ENCODE results near the gene CLOCK. TPM values are rescaled to one million over a fixed set of nuclear protein-coding genes. Genes with fewer than 3 reads are reported as not detected.

Gene CLOCK
- polyA plus RNA-seq, 2 of the 4 experiments (the other 2 are of a cell fraction) = 6.6 to 14.2 TPM

- FAIRE-seq (no peak), ATAC-seq (no peak), DNase-seq (ENCODE audit: low read depth in 1 of 2, low spot score in 1 of 2) (no peak)
- CTCF ChIA-PET = no interaction called here
- Histone ChIP-seq H3K4me2 (no peak overlapping the region), H3K27ac (no peak overlapping the region), H3K4me3 (no peak overlapping the region), H3K9me3 (no peaks in the 10 kb centered on the region), H3K4me1 (no peaks in the 10 kb centered on the region)
- POLR2A ChIA-PET = no interaction called here
- TF ChIP-seq EHMT2 (IDR thresholded peaks at IDR 0.05; ENCODE audit: low read depth) = no peak
- no peak for TF ChIP-seq CHD4 (IDR thresholded peaks at IDR 0.05; ENCODE audit: borderline replicate concordance)
These were observed 31.8 kb upstream of the CLOCK start for GRCh38 chr4:55578341-55579010.

GRCh38 chr4:55575513-55575912 lies 28.8 kb upstream of the CLOCK start:
- Histone ChIP-seq H3K4me2 (no peak overlapping the region), H3K27ac (no peak overlapping the region), H3K9me3 (no peaks in the 10 kb centered on the region), H3K4me3 (no peak overlapping the region), H3K4me1 (no peaks in the 10 kb centered on the region)
- DNase-seq (ENCODE audit: low read depth in 1 of 2, low spot score in 1 of 2) (no peak), ATAC-seq (no peak), FAIRE-seq (no peak)
- 4% methylated on average over 1 of the region's 1 CpG for WGBS (ENCODE audit: missing lambda C conversion rate)
- ChIA-PET POLR2A (no interaction called here), CTCF (no interaction called here)
- TF ChIP-seq ZC3H11A (IDR thresholded peaks at IDR 0.05) (no peak), EP300 (IDR thresholded peaks at IDR 0.05) (no peak), EHMT2 (IDR thresholded peaks at IDR 0.05; ENCODE audit: low read depth) (no peak), CBX2 (IDR thresholded peaks at IDR 0.05; ENCODE audit: borderline replicate concordance, low read depth) (no peak), RFX5 (IDR thresholded peaks at IDR 0.05) (no peak), JUN (IDR thresholded peaks at IDR 0.05) (no peak), HES2 (IDR thresholded peaks at IDR 0.05) (no peak), BCL3 (IDR thresholded peaks at IDR 0.05) (no peak), CBX8 (IDR thresholded peaks at IDR 0.05) (no peak), ATOH8 (CRISPR knock-in tag; IDR thresholded peaks at IDR 0.05; ENCODE audit: low read depth) (no peak), EHF (CRISPR knock-in tag; IDR thresholded peaks at IDR 0.05) (no peak)

- H3K9me3 ChIP-seq = no peaks in the 10 kb centered on the region
- DNase-seq (ENCODE audit: low read depth in 1 of 2, low spot score in 1 of 2) (no peak), FAIRE-seq (no peak), ATAC-seq (no peak)
- H3K4me1 ChIP-seq = no peaks in the 10 kb centered on the region
- TF ChIP-seq FOSL2 (IDR thresholded peaks at IDR 0.05) (no peak), FOSL2 (CRISPR knock-in tag; IDR thresholded peaks at IDR 0.05) (0 out of 2 replicates have a peak, but pooled peaks have one; percentile 14), BHLHE40 (IDR thresholded peaks at IDR 0.05; ENCODE audit: low read depth, low read length) (no peak)
- no peak overlapping the region for H3K4me3 ChIP-seq
- H3K4me2 ChIP-seq = no peak overlapping the region
- WGBS (ENCODE audit: missing lambda C conversion rate) = 6% methylated on average over 1 of the region's 1 CpG
- ChIA-PET CTCF (interaction anchor here (1.0 kb wide), 1 partner anchor 25 kb away, joined by 3 read pairs; no protein-coding TSS in a partner anchor), POLR2A (no interaction called here)
- no peak overlapping the region for H3K27ac ChIP-seq
These were observed 27.5 kb upstream of the CLOCK start for GRCh38 chr4:55574252-55574651.

GRCh38 chr4:55571806-55572205 lies 25.1 kb upstream of the CLOCK start:
- no peak overlapping the region for H3K27ac ChIP-seq
- ATAC-seq = no peak
- 52% methylated on average over 3 of the region's 3 CpGs for WGBS (ENCODE audit: missing lambda C conversion rate)
- no peaks in the 10 kb centered on the region for H3K9me3 ChIP-seq
- no peak for FAIRE-seq
- no peaks in the 10 kb centered on the region for H3K4me1 ChIP-seq
- DNase-seq (ENCODE audit: low read depth in 1 of 2, low spot score in 1 of 2) = no peak
- ChIA-PET POLR2A (no interaction called here), CTCF (no interaction called here)
- no peak overlapping the region for H3K4me2 ChIP-seq
- no peak overlapping the region for H3K4me3 ChIP-seq
- TF ChIP-seq TP53 (CRISPR knock-in tag; IDR thresholded peaks at IDR 0.05) (no peak), ZC3H11A (IDR thresholded peaks at IDR 0.05) (no peak), TFCP2L1 (CRISPR knock-in tag; IDR thresholded peaks at IDR 0.05) (no peak), CEBPB (IDR thresholded peaks at IDR 0.05) (no peak), CHD2 (IDR thresholded peaks at IDR 0.05; ENCODE audit: low read length, partially characterized antibody) (no peak), RAD21 (conservative IDR thresholded peaks at IDR 0.05 in 1 of 2, IDR thresholded peaks at IDR 0.05 in 1 of 2) (no peak), ZSCAN20 (CRISPR knock-in tag; IDR thresholded peaks at IDR 0.05) (no peak), ZNF302 (CRISPR knock-in tag; IDR thresholded peaks at IDR 0.05) (no peak), HOXB5 (CRISPR knock-in tag; IDR thresholded peaks at IDR 0.05) (no peak), ELK1 (IDR thresholded peaks at IDR 0.05; ENCODE audit: low read depth, low read length) (no peak), NPAS2 (CRISPR knock-in tag; IDR thresholded peaks at IDR 0.05; ENCODE audit: borderline replicate concordance) (no peak), NFE2L2 (conservative IDR thresholded peaks at IDR 0.05; ENCODE audit: low read length) (no peak), BHLHE40 (IDR thresholded peaks at IDR 0.05; ENCODE audit: low read depth, low read length) (no peak), HMGXB4 (CRISPR knock-in tag; IDR thresholded peaks at IDR 0.05; ENCODE audit: borderline replicate concordance) (no peak), FOSB (CRISPR knock-in tag; IDR thresholded peaks at IDR 0.05) (no peak)
